Prostate gland (tissue), 2 donors: ENCODE measurements around the gene DUS2.

Experiments used
- CTCF ChIP-seq, 4 experiments: fragments of 200-600 bp in 2 of 4; fragments of 450-650 bp in 2 of 4; sonication (generic) in 2 of 4; IDR thresholded peaks; 1 replicate in 3 of 4; 2 replicates in 1 of 4; pipeline ENCODE4 v1.5.1; 2016 to 2019; ENCODE audit warnings: antibody characterized with exemption in 4 of 4, mild to moderate bottlenecking in 2 of 4, moderate library complexity in 2 of 4
- POLR2A ChIP-seq: fragments of 450-650 bp; IDR thresholded peaks from one replicate; pipeline ENCODE4 v1.6.1; 2016; ENCODE audit warnings: antibody characterized with exemption, mild to moderate bottlenecking
- POLR2AphosphoS5 ChIP-seq: sonication (generic); formaldehyde crosslinking; IDR thresholded peaks from one replicate; pipeline ENCODE4 v1.6.1; 2017; ENCODE audit warnings: antibody characterized with exemption

DNA sequence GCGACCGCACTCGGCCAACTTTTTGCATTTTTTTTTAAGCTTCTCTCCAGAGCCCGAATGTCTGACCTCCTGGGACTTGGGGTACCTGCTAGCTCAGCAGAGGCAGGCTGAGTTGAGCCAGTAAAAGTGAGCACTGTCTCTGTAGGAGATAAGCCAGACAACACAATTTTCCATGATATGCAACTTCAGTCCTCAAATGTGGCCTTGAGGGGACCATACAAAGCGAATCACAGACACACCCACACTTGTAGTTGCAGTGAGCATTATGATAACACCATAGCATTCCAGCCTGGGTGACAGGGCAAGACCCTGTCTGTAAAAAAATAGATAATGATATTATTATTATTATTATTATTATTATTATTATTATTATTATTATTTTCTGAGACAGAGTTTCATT, 26.4 kb upstream of the DUS2 start:
- TF ChIP-seq CTCF (IDR thresholded peaks at IDR 0.05): no peak
- TF ChIP-seq POLR2AphosphoS5: no peak
- no peak for TF ChIP-seq POLR2A
